H9 (cell line): ENCODE measurements around the gene SHROOM1. TPM values are rescaled to one million over a fixed set of nuclear protein-coding genes. Genes with fewer than 3 reads are reported as not detected.

Experiments
- DNase-seq: peaks from one replicate; pipeline ENCODE4 v3.0.0-alpha.2; 2017
- H2AFZ ChIP-seq: one replicate; pipeline ENCODE4 v1.6.1; 2013; ENCODE audit warnings: mild to moderate bottlenecking, low read length, control low read depth, moderate library complexity
- H2AK5ac ChIP-seq: 2 replicates; pipeline ENCODE4 v1.6.1; 2013; ENCODE audit warnings: low read length, control low read depth, mixed read lengths; ENCODE audit not compliant: insufficient read length
- H2BK120ac ChIP-seq: one replicate; pipeline ENCODE4 v1.6.1; 2013; ENCODE audit warnings: low read depth, mild to moderate bottlenecking, low read length, control low read depth, inconsistent platforms; ENCODE audit not compliant: poor library complexity, severe bottlenecking
- H2BK12ac ChIP-seq: 2 replicates; pipeline ENCODE4 v1.6.1; 2013; ENCODE audit warnings: low read length, control low read depth, mixed read lengths, low read depth; ENCODE audit not compliant: insufficient read length
- H2BK15ac ChIP-seq: 2 replicates; pipeline ENCODE4 v1.6.1; 2013; ENCODE audit warnings: low read depth, low read length, control low read depth
- H2BK20ac ChIP-seq: one replicate; pipeline ENCODE4 v1.6.1; 2013; ENCODE audit warnings: low read depth, mild to moderate bottlenecking, low read length, control low read depth, inconsistent platforms; ENCODE audit not compliant: poor library complexity, severe bottlenecking
- H2BK5ac ChIP-seq: 2 replicates; pipeline ENCODE4 v1.6.1; 2013; ENCODE audit warnings: low read length, control low read depth, mixed read lengths; ENCODE audit not compliant: insufficient read length
- H3K14ac ChIP-seq: 2 replicates; pipeline ENCODE4 v1.6.1; 2013; ENCODE audit warnings: low read length, control low read depth; ENCODE audit not compliant: insufficient read depth
- H3K18ac ChIP-seq: 2 replicates; pipeline ENCODE4 v1.6.1; 2013; ENCODE audit warnings: low read depth, mild to moderate bottlenecking, mixed read lengths, low read length, control low read depth; ENCODE audit not compliant: insufficient read length
- H3K23ac ChIP-seq: 2 replicates; pipeline ENCODE4 v1.6.1; 2013; ENCODE audit warnings: low read length, control low read depth, mixed read lengths, low read depth; ENCODE audit not compliant: insufficient read length
- H3K23me2 ChIP-seq: 2 replicates; pipeline ENCODE4 v1.6.1; 2013; ENCODE audit warnings: low read depth, mild to moderate bottlenecking, mixed read lengths, low read length, control low read depth; ENCODE audit not compliant: insufficient read length, poor library complexity, severe bottlenecking
- H3K27ac ChIP-seq: 2 replicates; pipeline ENCODE4 v1.5.1; 2013; ENCODE audit warnings: low read length, control low read depth, mixed read lengths, low read depth; ENCODE audit not compliant: insufficient read length
- H3K27me3 ChIP-seq: 2 replicates; pipeline ENCODE4 v1.6.1; 2013; ENCODE audit warnings: low read length, control low read depth, inconsistent platforms; ENCODE audit not compliant: insufficient read depth
- H3K4ac ChIP-seq: 2 replicates; pipeline ENCODE4 v1.6.1; 2013; ENCODE audit warnings: low read depth, mild to moderate bottlenecking, control low read depth, inconsistent platforms, low read length, moderate library complexity
- H3K4me1 ChIP-seq: 2 replicates; pipeline ENCODE4 v1.6.1; 2013; ENCODE audit warnings: low read length, control low read depth, inconsistent platforms; ENCODE audit not compliant: insufficient read depth
- H3K4me2 ChIP-seq: 2 replicates; pipeline ENCODE4 v1.6.1; 2013; ENCODE audit warnings: low read length, control low read depth, mixed read lengths; ENCODE audit not compliant: insufficient read length, insufficient read depth
- H3K56ac ChIP-seq: 2 replicates; pipeline ENCODE4 v1.6.1; 2013; ENCODE audit warnings: low read depth, mild to moderate bottlenecking, mixed read lengths, low read length, control low read depth; ENCODE audit not compliant: insufficient read length
- H3K79me1 ChIP-seq: 2 replicates; pipeline ENCODE4 v1.6.1; 2013; ENCODE audit warnings: low read depth, mild to moderate bottlenecking, moderate library complexity, low read length, control low read depth, inconsistent platforms; ENCODE audit not compliant: insufficient read depth, poor library complexity, severe bottlenecking
- H3K79me2 ChIP-seq: 2 replicates; pipeline ENCODE4 v1.6.1; 2013; ENCODE audit warnings: low read length, control low read depth, inconsistent platforms; ENCODE audit not compliant: insufficient read depth
- H3K9ac ChIP-seq: 2 replicates; pipeline ENCODE4 v1.6.1; 2013; ENCODE audit warnings: low read length, control low read depth, mixed read lengths; ENCODE audit not compliant: insufficient read length; ENCODE audit errors: extremely low read depth
- H3K9me3 ChIP-seq: one replicate; pipeline ENCODE4 v1.6.1; 2013; ENCODE audit warnings: low read depth, low read length, inconsistent platforms; ENCODE audit not compliant: control insufficient read depth
- H3T11ph ChIP-seq: one replicate; pipeline ENCODE4 v1.6.1; 2013; ENCODE audit warnings: mild to moderate bottlenecking, low read length, control low read depth, inconsistent platforms
- H4K20me1 ChIP-seq: one replicate; pipeline ENCODE4 v1.6.1; 2013; ENCODE audit not compliant: control insufficient read depth, insufficient read length, insufficient read depth
- H4K5ac ChIP-seq: 2 replicates; pipeline ENCODE4 v1.6.1; 2013; ENCODE audit warnings: low read depth, mild to moderate bottlenecking, mixed read lengths, low read length, control low read depth; ENCODE audit not compliant: insufficient read length
- H4K8ac ChIP-seq: replicated peaks from 2 replicates; pipeline ENCODE4 v1.6.1; 2013; ENCODE audit warnings: low read length, control low read depth, mixed read lengths, low read depth; ENCODE audit not compliant: insufficient read length
- H4K91ac ChIP-seq: 2 replicates; pipeline ENCODE4 v1.6.1; 2013; ENCODE audit warnings: low read depth, mild to moderate bottlenecking, moderate library complexity, mixed read lengths, low read length, control low read depth; ENCODE audit not compliant: insufficient read length
- H3K27ac Mint-ChIP-seq, 3 experiments: 2 replicates in 2 of 3; 3 replicates in 1 of 3; pipeline ENCODE4 v1.8.0; 2020 to 2021; ENCODE audit warnings: mixed read lengths in 3 of 3, mild to moderate bottlenecking in 1 of 3, moderate library complexity in 1 of 3
- H3K27me3 Mint-ChIP-seq: 2 replicates; pipeline ENCODE4 v1.8.0; 2021; ENCODE audit warnings: low read depth, mild to moderate bottlenecking, moderate library complexity, mixed read lengths
- H3K36me3 Mint-ChIP-seq, 3 experiments: 2 replicates in 2 of 3; 3 replicates in 1 of 3; pipeline ENCODE4 v1.8.0; 2020 to 2021; ENCODE audit warnings: low read depth in 3 of 3, mixed read lengths in 3 of 3; ENCODE audit not compliant: insufficient read depth in 1 of 3
- H3K4me1 Mint-ChIP-seq, 2 experiments: 2 replicates each; pipeline ENCODE4 v1.8.0; 2020; ENCODE audit warnings: mixed read lengths in 2 of 2
- H3K4me3 Mint-ChIP-seq, 2 experiments: 2 replicates in 1 of 2; 3 replicates in 1 of 2; pipeline ENCODE4 v1.8.0; 2020 to 2021; ENCODE audit warnings: mild to moderate bottlenecking in 2 of 2, mixed read lengths in 2 of 2, moderate library complexity in 1 of 2
- H3K9me3 Mint-ChIP-seq, 2 experiments: 2 replicates in 1 of 2; 3 replicates in 1 of 2; pipeline ENCODE4 v1.8.0; 2020; ENCODE audit warnings: mild to moderate bottlenecking in 2 of 2, mixed read lengths in 2 of 2, moderate library complexity in 1 of 2
- total RNA-seq: library from RNA; stranded (reverse); gene quantifications from 2 replicates; pipeline ENCODE4 v1.2.1, GENCODE V29; 2021
- TF ChIP-seq, protein P1 (sequence below): fragments of 200-600 bp; sonication (generic); conservative IDR thresholded peaks from 3 replicates; pipeline ENCODE4 v1.8.0; 2021; ENCODE audit warnings: antibody characterized with exemption, mild to moderate bottlenecking

Gene SHROOM1
- total RNA-seq, 1 experiment from 2014 or later: 7.0 TPM

DNA sequence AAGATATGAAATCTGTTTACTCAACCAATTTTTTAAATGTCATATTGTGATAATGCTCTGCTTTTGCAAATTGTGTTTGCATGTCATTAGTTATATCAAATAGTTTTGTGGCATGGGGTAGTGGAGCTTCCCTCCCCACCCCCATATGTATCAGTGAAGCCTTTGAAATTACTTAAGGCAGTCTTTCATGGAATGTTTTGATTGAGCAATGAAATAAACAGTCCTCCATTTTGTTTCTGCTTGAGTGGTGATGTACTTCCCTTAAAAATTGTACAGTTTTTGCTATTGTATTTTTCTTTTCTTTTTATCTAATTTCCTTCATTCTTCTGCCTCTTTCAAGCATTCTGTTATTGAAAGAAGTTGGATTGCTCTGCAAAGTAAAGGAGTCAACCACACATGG, 13.9 kb downstream of the SHROOM1 start:
- Histone ChIP-seq H4K20me1 (no peaks in the 10 kb centered on the region), H3K14ac (no peak overlapping the region), H2BK20ac (no peak overlapping the region), H2BK120ac (no peak overlapping the region), H3K79me2 (no peaks in the 10 kb centered on the region), H2AK5ac (no peak overlapping the region), H3K79me1 (no peaks in the 10 kb centered on the region), H3K9ac (no peak overlapping the region), H2BK15ac (no peak overlapping the region), H3T11ph (no peak overlapping the region), H3K23ac (no peak overlapping the region), H3K27me3 (peaks cover 31% of the 10 kb centered on the region), H3K9me3 (no peaks in the 10 kb centered on the region), H3K4ac (no peak overlapping the region), H4K8ac (no peak overlapping the region), H3K4me1 (no peaks in the 10 kb centered on the region), H4K91ac (no peak overlapping the region), H4K5ac (no peak overlapping the region), H3K4me2 (no peak overlapping the region), H3K27ac (no peak overlapping the region), H3K23me2 (no peaks in the 10 kb centered on the region), H2BK12ac (no peak overlapping the region), H3K18ac (no peak overlapping the region), H2BK5ac (no peak overlapping the region), H3K56ac (no peak overlapping the region), H2AFZ (no peak overlapping the region)
- peaks cover 9 to 20% of the 10 kb centered on the region in 2 experiments for H3K4me1 Mint-ChIP-seq
- no peak overlapping the region for H3K27ac Mint-ChIP-seq
- H3K4me3 Mint-ChIP-seq: no peak overlapping the region
- TF ChIP-seq, protein P1, sequence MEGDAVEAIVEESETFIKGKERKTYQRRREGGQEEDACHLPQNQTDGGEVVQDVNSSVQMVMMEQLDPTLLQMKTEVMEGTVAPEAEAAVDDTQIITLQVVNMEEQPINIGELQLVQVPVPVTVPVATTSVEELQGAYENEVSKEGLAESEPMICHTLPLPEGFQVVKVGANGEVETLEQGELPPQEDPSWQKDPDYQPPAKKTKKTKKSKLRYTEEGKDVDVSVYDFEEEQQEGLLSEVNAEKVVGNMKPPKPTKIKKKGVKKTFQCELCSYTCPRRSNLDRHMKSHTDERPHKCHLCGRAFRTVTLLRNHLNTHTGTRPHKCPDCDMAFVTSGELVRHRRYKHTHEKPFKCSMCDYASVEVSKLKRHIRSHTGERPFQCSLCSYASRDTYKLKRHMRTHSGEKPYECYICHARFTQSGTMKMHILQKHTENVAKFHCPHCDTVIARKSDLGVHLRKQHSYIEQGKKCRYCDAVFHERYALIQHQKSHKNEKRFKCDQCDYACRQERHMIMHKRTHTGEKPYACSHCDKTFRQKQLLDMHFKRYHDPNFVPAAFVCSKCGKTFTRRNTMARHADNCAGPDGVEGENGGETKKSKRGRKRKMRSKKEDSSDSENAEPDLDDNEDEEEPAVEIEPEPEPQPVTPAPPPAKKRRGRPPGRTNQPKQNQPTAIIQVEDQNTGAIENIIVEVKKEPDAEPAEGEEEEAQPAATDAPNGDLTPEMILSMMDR: no peak
- peaks cover 0 to 4% (median 0%) of the 10 kb centered on the region in 3 experiments; a peak in 3 of 7 replicates for H3K36me3 Mint-ChIP-seq
- no peak for DNase-seq
- peaks cover 0 to 4% of the 10 kb centered on the region in 2 experiments; a peak in 3 of 5 replicates for H3K9me3 Mint-ChIP-seq
- H3K27me3 Mint-ChIP-seq: peaks cover 78% of the 10 kb centered on the region
